ENCODE results near the gene CARD11. TPM values are rescaled to one million over a fixed set of nuclear protein-coding genes. Genes with fewer than 3 reads are reported as not detected.

The CARD11 gene
- total and polyA plus RNA-seq, 2 of the 13 experiments (the other 11 are each of a cell fraction or from before 2014, with no cell fraction given) = 0.04 TPM; not detected in 1

- TF ChIP-seq ZNF362 (CRISPR knock-in tag; IDR thresholded peaks at IDR 0.05; ENCODE audit: borderline replicate concordance) (0 out of 2 replicates have a peak, but pooled peaks have one; percentile 47), ZNF232 (CRISPR knock-in tag; IDR thresholded peaks at IDR 0.05; ENCODE audit: borderline replicate concordance) (no peak), ZNF44 (CRISPR knock-in tag; IDR thresholded peaks at IDR 0.05) (no peak), RBAK (CRISPR knock-in tag; IDR thresholded peaks at IDR 0.05) (peak; percentile 90), MEIS1 (CRISPR knock-in tag; IDR thresholded peaks at IDR 0.05; ENCODE audit: borderline replicate concordance) (no peak), BHLHE40 (IDR thresholded peaks at IDR 0.05; ENCODE audit: low read length) (0 out of 2 replicates have a peak, but pooled peaks have one; percentile 21), ZNF841 (CRISPR knock-in tag; IDR thresholded peaks at IDR 0.05; ENCODE audit: borderline replicate concordance) (no peak), SOX13 (IDR thresholded peaks at IDR 0.05) (no peak), SOX13 (CRISPR knock-in tag; conservative IDR thresholded peaks at IDR 0.05 in 1 of 2, IDR thresholded peaks at IDR 0.05 in 1 of 2) (peak in 1 of 2 experiments; percentile 67; a peak in 2 of 4 replicates), USF2 (IDR thresholded peaks at IDR 0.05; ENCODE audit: low read depth, low read length) (peak; percentile 59), USF2 (CRISPR knock-in tag; IDR thresholded peaks at IDR 0.05; ENCODE audit: borderline replicate concordance) (no peak), DPF2 (CRISPR knock-in tag; IDR thresholded peaks at IDR 0.05; ENCODE audit: borderline replicate concordance, low read depth) (0 out of 2 replicates have a peak, but pooled peaks have one; percentile 5), SAP130 (CRISPR knock-in tag; IDR thresholded peaks at IDR 0.05; ENCODE audit: low read depth) (peak; percentile 29; the same call in 1 of the 2 replicates), EP300 (IDR thresholded peaks at IDR 0.05; ENCODE audit: low read depth in 2 of 2, low read length in 2 of 2) (no peak), EP300 (CRISPR knock-in tag; IDR thresholded peaks at IDR 0.05; ENCODE audit: borderline replicate concordance) (0 out of 2 replicates have a peak, but pooled peaks have one; percentile 5), TFAP4 (IDR thresholded peaks at IDR 0.05; ENCODE audit: borderline replicate concordance, low read depth) (peak; percentile 91), SRF (IDR thresholded peaks at IDR 0.05; ENCODE audit: low read depth, low read length) (peak; percentile 81)
Measured at GRCh38 chr7:2856388-2857169, 187.1 kb downstream of the CARD11 start (continued).
